Right kidney (tissue), 1 donor: Measurements from ENCODE around the gene PDZK1.
"Not testable (repeated sequence)": the region's sequence is repeated elsewhere in the genome, so short reads cannot be mapped to it uniquely, and the experiment has no call there.

Source experiments
- DNase-seq: peaks from one replicate; pipeline ENCODE4 v3.0.0-alpha.2; 2016

PDZK1 gene

GRCh38 chr1:145665015-145665414, 42.2 kb downstream of the PDZK1 start:
- not testable (repeated sequence) for DNase-seq

GRCh38 chr1:145662502-145662901, 44.7 kb downstream of the PDZK1 start:
- not testable (repeated sequence) for DNase-seq

- DNase-seq, result not testable (repeated sequence)
These were observed 50.8 kb downstream of the PDZK1 start for GRCh38 chr1:145656245-145656943.

GRCh38 chr1:145643990-145644389, 63.2 kb downstream of the PDZK1 start:
- not testable (repeated sequence) for DNase-seq

GRCh38 chr1:145641886-145642285, 65.3 kb downstream of the PDZK1 start:
- not testable (repeated sequence) for DNase-seq

GRCh38 chr1:145636237-145636636, 70.9 kb downstream of the PDZK1 start:
- DNase-seq, result not testable (repeated sequence)

GRCh38 chr1:145622177-145622576, 85.0 kb downstream of the PDZK1 start:
- not testable (repeated sequence) for DNase-seq
